Measurements from ENCODE around the gene ORAI1. TPM values are rescaled to one million over a fixed set of nuclear protein-coding genes. Genes with fewer than 3 reads are reported as not detected.

Gene ORAI1
- 10 to 100 TPM in 2 of 4 donors, 1 to 10 TPM in 2; 6.8 to 15.4 (median 10.7) TPM for total RNA-seq

GRCh38 chr12:121626087-121626852 is at the start of gene ORAI1:
TSS of gene ORAI1 (plus strand) at chr12:121626530.
- TF ChIP-seq CTCF (IDR thresholded peaks at IDR 0.05): peak in 1 of 3 donors; percentile 2
- peak; percentile 86 for DNase-seq (ENCODE audit: low spot score)
- ATAC-seq (ENCODE audit: low FRiP score): peak; percentile 93

GRCh38 chr12:121576851-121577391 is 49.4 kb upstream of the ORAI1 start:
- TF ChIP-seq CTCF (IDR thresholded peaks at IDR 0.05): no peak
- no peak for DNase-seq (ENCODE audit: low spot score)
- peak; percentile 18 for ATAC-seq (ENCODE audit: low FRiP score)

- DNase-seq (ENCODE audit: low spot score) (no peak), ATAC-seq (ENCODE audit: low FRiP score) (no peak)
- no peak for TF ChIP-seq CTCF (IDR thresholded peaks at IDR 0.05)
Measured at GRCh38 chr12:121577443-121578180, 48.7 kb upstream of the ORAI1 start.

- DNase-seq (ENCODE audit: low spot score): no peak
- TF ChIP-seq CTCF (IDR thresholded peaks at IDR 0.05): no peak
- no peak for ATAC-seq (ENCODE audit: low FRiP score)
Measured at GRCh38 chr12:121578230-121579189, 47.8 kb upstream of the ORAI1 start.

GRCh38 chr12:121579190-121579791 is 47.0 kb upstream of the ORAI1 start:
- no peak for ATAC-seq (ENCODE audit: low FRiP score)
- DNase-seq (ENCODE audit: low spot score): no peak

More at GRCh38 chr12:121579190-121579791, 47.0 kb upstream of the ORAI1 start:
- no peak for TF ChIP-seq CTCF (IDR thresholded peaks at IDR 0.05)

All from omental fat pad (tissue), 4 donors.